ENCODE results near the gene PF4V1.

The PF4V1 gene, protein sequence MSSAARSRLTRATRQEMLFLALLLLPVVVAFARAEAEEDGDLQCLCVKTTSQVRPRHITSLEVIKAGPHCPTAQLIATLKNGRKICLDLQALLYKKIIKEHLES

GRCh38 chr4:73853246-73853704, at the start of gene PF4V1:
Gene PF4V1, plus strand, starts transcription at chr4:73853296. Its CDS starts 67 bp downstream, at chr4:73853363.
- DNase-seq: no peak

DNA sequence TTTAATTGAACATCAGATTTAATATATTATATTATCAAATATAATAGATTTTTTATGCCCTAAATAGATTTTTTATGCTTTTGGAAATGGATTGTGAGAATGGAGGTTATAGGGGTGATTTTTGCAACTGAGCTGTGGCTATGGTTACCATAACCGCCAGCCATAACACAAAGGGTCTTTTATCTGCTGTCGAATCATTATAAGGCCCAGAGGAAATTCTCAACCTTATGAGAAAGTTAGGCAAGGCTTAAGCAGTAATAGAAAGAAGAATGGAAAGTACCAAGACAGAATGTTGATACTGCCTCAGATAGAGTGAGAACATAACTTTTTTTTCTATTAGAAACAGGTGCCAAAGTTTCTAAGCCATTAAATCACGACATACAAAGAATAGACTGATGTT, 42.9 kb upstream of the PF4V1 start:
- no peak for DNase-seq

DNA sequence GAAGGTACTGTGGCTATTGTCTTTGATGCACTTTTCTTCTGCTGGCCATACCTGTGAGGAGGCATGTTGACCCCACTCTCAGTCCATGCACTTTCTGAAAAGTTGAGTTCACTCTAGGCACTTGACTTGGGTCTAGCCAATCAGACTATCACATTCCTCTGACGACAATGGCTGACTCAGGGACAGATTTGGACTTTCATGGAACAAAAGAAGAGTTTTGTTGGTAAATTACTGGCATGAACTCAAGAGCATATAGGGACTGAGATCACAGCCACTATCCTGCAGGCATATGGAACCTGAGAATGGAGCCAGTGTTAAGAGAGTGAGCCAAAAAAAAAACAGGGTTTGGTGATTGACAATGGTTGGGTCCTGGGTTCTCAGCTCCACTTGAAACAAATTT, 41.3 kb upstream of the PF4V1 start:
- no peak for DNase-seq

GRCh38 chr4:73814679-73815078, 38.4 kb upstream of the PF4V1 start:
- DNase-seq: no peak

- no peak for DNase-seq
Observed at GRCh38 chr4:73815145-73815544, 38.0 kb upstream of the PF4V1 start.

- no peak for DNase-seq
Observed at GRCh38 chr4:73816814-73817213, 36.3 kb upstream of the PF4V1 start.

- DNase-seq: no peak
Observed at GRCh38 chr4:73817341-73817740, 35.8 kb upstream of the PF4V1 start.

- DNase-seq: no peak
Observed at GRCh38 chr4:73821325-73821724, 31.8 kb upstream of the PF4V1 start.

GRCh38 chr4:73822389-73822788, 30.7 kb upstream of the PF4V1 start:
- no peak for DNase-seq

GRCh38 chr4:73822812-73823504, 30.1 kb upstream of the PF4V1 start:
- no peak for DNase-seq

GRCh38 chr4:73823760-73824159, 29.3 kb upstream of the PF4V1 start:
- no peak for DNase-seq

DNA sequence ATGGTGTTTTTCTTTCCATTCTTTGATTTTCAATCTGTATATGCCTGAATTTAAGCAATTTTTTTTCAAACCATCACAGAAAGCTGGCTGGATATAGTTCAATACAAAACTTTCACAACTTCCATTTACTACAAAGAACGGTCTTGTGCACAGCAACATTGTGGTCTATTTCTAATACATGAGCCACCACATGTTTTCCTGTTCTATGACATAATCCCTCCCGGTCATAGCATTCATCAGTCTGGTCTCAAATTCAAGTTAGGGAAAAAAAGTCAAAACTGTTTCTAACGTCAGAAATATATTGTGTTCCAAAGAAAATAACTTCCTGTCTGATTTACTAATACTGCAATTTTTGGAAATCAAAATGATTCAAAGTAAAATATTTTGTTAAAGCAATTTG, 24.1 kb upstream of the PF4V1 start:
- no peak for DNase-seq

DNA sequence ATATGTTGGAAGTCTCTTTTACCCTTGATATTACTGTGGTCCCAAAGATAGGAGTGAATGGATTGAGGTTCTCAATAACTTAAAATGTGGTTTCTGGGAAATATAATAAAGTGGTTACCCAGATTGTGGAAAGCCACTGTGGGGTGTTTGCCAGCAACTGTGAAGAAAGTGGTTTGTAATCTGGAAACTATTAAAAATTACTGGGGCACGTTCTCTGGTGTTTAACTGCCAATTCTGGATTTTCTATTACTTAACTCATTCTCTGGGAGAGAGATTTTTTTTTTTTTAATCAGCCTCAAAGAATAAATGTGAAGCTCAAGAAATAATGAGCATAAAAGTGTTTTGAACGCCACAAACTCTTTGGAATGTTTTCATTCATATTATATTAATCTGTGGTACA, 21.5 kb upstream of the PF4V1 start:
- no peak for DNase-seq

DNA sequence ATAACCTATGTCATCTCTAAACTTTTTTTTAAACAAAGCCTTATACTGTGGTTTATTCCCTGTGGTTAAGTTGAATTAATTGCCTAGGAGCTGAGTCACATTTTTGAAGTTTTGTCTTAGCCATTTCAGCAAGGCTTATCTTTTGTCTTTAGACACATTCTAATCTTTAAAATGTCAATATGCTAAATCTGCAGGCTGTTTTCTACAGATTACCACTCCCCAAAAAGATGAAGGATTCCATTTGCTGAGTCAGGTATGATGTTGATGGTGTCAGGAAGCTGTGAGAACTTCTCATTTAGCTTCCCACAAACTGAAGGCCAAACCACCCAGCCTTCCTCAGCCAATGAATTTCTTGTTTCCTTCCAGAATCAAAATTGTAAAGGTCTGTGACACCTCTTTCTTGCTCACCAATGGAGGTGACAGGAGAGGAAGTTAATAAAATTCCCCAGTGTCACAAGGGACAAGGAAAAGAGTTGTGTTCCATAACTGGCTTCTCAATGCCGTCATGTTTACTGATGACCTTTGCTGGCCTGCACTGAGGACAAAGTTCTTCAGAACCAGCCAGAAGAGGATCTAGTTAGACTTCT, 20.4 kb upstream of the PF4V1 start:
- DNase-seq: no peak

- DNase-seq: no peak
Observed at GRCh38 chr4:73836373-73837279, 16.5 kb upstream of the PF4V1 start, which contains the start of gene CXCL6. Gene CXCL6, plus strand, starts transcription at chr4:73836678. Its CDS starts 73 bp downstream, at chr4:73836751.

DNA sequence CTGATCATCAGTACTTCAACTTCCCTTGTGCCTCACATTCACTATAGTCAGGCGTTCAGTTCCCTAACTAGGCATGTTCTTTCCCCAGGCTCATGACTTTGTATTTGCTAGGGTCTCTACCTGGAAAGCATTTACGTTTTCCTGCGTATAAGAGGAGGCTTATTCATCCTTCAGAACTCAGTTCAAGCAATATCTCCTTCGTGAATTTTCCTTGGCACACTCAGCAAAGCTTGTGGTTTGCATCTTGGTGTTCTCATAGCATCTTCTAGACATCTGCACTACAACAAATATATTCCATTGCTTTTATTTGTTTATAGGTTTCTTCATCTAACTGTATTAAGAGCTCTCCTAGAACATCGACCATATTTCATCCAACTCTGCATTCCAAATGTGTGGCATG, 14.0 kb upstream of the PF4V1 start:
- no peak for DNase-seq

DNA sequence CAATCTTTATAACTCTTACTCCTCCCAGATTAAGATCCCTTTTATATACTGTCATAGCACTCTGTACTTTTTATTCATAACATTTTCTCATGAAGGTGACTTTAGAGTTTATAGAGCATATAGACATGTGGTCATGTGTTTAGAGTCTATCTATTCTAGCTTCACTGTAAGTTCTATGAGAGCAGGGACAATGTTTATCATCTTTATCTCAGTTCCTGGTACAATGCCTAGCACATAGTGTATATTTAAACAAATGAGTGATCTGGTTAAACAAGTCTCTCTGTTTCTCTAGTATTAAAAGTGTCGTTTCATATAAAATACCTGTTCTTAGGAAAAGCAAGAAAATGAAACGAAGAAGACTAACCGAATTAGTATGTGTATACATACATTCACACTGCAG, 13.4 kb upstream of the PF4V1 start:
- DNase-seq: no peak

DNA sequence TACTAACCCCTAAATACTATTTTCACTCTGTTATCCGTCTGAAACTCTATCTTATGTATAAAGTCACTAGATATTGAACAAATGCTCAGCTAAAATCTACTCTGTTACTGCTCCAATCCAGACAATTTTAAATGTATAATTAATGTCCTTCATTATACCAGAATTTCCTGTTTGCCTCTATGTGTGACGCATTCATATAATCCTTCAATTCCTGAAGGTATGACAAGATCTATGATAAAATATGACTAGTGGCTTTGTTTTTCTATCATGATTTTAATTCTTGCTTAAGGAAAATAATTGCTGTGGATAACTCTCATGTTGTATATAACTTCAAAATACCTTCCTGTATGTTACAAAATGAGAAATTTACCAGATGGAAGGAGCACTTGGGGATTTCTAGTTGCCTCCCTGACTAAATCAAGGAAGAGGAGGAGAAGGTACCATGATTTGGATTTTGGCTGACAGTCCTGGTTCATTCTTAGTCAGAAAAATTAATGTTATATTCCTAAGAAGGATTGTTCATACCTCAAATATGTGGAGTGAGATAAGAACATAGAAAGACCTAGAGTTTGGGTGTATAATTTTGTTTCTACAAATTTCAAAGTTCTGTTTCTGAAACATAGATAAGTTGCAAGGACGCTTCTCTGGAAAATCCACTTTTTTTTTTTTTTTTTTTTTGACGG, 11.7 kb upstream of the PF4V1 start:
- DNase-seq: no peak

GRCh38 chr4:73842696-73843095, 10.4 kb upstream of the PF4V1 start:
- DNase-seq: no peak

DNA sequence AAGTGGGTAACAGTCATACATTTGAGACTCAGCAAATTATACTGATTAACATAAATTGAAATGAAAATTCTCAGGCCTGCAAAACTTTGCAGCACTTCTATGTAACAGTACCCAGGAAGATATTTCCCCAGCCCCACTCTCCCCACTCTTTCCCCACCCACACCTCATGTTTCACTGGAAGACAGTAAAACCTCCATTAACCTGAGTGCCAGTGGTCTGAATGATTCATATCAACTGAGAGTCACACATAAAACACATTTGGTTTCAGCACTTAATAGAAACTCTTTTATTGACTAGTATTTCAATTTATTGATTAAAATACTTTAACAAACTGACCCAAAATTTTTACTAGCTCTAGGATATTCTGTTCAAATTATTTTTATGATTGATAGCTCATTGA, 9.7 kb upstream of the PF4V1 start:
- no peak for DNase-seq

GRCh38 chr4:73844345-73844744, 8.8 kb upstream of the PF4V1 start:
- DNase-seq: no peak

GRCh38 chr4:73844806-73845205, 8.3 kb upstream of the PF4V1 start:
- no peak for DNase-seq

Data from activated naive CD4-positive, alpha-beta T cell treated with anti-CD3 and anti-CD28 coated beads, Interleukin-2, amount 50 U/mL, for 16 hours (primary cell).